K562 (cell line): ENCODE data around the gene APOM. TPM values are rescaled to one million over a fixed set of nuclear protein-coding genes. Genes with fewer than 3 reads are reported as not detected.

Experiments
- KDM5B ChIP-seq: fragments of 200-600 bp; sonication (generic); IDR thresholded peaks from 2 replicates; pipeline ENCODE4 v1.6.1; 2012; ENCODE audit warnings: low read depth, mild to moderate bottlenecking, moderate library complexity, low read length, control low read depth, inconsistent platforms; ENCODE audit not compliant: insufficient replicate concordance
- PTTG1 ChIP-seq: fragments of 450-650 bp; IDR thresholded peaks from 2 replicates; pipeline ENCODE4 v1.6.1; 2016; ENCODE audit warnings: low read depth, mild to moderate bottlenecking, missing genetic modification characterization, missing compliant biosample characterization
- PYGO2 ChIP-seq: fragments of 450-650 bp; IDR thresholded peaks from 2 replicates; pipeline ENCODE4 v1.6.1; 2016; ENCODE audit warnings: mild to moderate bottlenecking, missing genetic modification characterization, moderate library complexity, missing compliant biosample characterization
- RHOXF2B ChIP-seq: fragments of 250-450 bp; sonication (Bioruptor Pico); conservative IDR thresholded peaks from 2 replicates; pipeline ENCODE4 v1.5.1; 2021
- TCFL5 ChIP-seq: fragments of 250-450 bp; sonication (Bioruptor Pico); conservative IDR thresholded peaks from 2 replicates; pipeline ENCODE4 v1.6.1; 2021; ENCODE audit warnings: mild to moderate bottlenecking, moderate library complexity, matching md5 sums
- ZNF121 ChIP-seq: sonication (generic); formaldehyde crosslinking; conservative IDR thresholded peaks from 2 replicates; pipeline ENCODE4 v1.8.0; 2022; ENCODE audit warnings: missing genetic modification reagents
- ZNF253 ChIP-seq: fragments of 250-450 bp; sonication (Bioruptor Pico); conservative IDR thresholded peaks from 2 replicates; pipeline ENCODE4 v1.6.1; 2021; ENCODE audit warnings: mild to moderate bottlenecking
- ZNF436 ChIP-seq: fragments of 250-450, 450-650 bp; sonication (Bioruptor Pico); formaldehyde crosslinking; IDR thresholded peaks from 2 replicates; pipeline ENCODE4 v1.7.0; 2020; ENCODE audit warnings: mild to moderate bottlenecking
- polyA plus RNA-seq, 8 experiments: library from polyadenylated mRNA; depleted of rRNA in 4 of 8; stranded (reverse) in 5 of 8; unstranded in 3 of 8; fragments of >200 nt; fragmentation: Nextera tagmentation in 2 of 8; fragmentation: Illumina TruSeq in 1 of 8; extraction: Ambion mirVana in 2 of 8; extraction: Trizol in 1 of 8; gene quantifications; 2 replicates each; pipeline versions ENCODE4 v1.2.1 to v1.2.3, GENCODE V29; 2011 to 2014; ENCODE audit warnings: inconsistent platforms in 1 of 8, missing spikeins in 1 of 8
- total RNA-seq, 7 experiments: library from RNA; depleted of rRNA in 6 of 7; stranded (reverse); fragments of >200 nt in 6 of 7; fragmentation: Illumina TruSeq in 2 of 7; extraction: Trizol in 2 of 7; gene quantifications; 2 replicates each; pipeline versions ENCODE4 v1.2.1 to v1.2.3, GENCODE V29; 2011 to 2021; ENCODE audit warnings: low replicate concordance in 1 of 7
- TF ChIP-seq, protein P1 (sequence below): fragments of 450-650 bp; formaldehyde crosslinking; IDR thresholded peaks from 2 replicates; pipeline ENCODE4 v1.4.0; 2022; ENCODE audit warnings: missing genetic modification characterization
- TF ChIP-seq, protein P2 (sequence below): sonication (generic); formaldehyde crosslinking; IDR thresholded peaks from 2 replicates; pipeline ENCODE4 v1.8.0; 2022; ENCODE audit warnings: missing genetic modification reagents, mild to moderate bottlenecking, moderate library complexity, borderline replicate concordance
- TF ChIP-seq, protein P3 (sequence below): fragments of 250-450 bp; sonication (Bioruptor Pico); IDR thresholded peaks from 2 replicates; pipeline ENCODE4 v1.4.0; 2020; ENCODE audit warnings: mild to moderate bottlenecking, moderate library complexity, borderline replicate concordance

APOM gene
- total and polyA plus RNA-seq, 9 of the 15 experiments (the other 6 are each of a cell fraction or from before 2014, with no cell fraction given) = 5.7 to 24.3 (median 10.4) TPM

DNA sequence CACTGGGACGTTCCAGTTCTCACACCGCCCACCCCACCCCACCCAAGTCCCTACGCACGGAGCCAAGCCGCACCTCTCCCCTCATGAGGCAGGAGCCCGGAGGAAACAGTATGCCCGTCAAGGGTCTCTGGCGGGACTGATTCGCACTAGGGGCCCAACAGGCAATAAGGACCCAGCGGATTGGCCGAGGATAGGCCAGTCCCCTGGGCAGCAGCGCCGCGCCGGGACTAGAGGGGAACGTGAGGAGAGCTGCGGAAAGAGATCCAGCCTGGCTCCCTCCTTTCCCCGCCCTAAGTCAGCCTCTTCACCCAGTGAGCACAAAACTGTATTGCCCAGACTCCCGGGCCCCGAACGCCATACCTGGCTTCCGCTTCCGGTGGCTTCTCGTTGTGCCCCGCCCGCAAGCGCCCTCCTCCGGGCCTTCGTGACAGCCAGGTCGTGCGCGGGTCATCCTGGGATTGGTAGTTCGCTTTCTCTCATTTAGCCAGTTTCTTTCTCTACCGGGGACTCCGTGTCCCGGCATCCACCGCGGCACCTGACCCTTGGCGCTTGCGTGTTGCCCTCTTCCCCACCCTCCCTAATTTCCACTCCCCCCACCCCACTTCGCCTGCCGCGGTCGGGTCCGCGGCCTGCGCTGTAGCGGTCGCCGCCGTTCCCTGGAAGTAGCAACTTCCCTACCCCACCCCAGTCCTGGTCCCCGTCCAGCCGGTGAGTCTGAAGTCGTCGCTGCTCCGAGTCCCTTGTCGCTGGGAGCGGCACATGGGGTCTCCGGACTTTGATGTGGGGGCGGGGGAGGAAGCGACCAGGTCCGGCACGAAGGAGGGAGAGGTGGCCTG is 10.0 kb downstream of the APOM start, which contains the start of gene CSNK2B (continued):
- TF ChIP-seq TCFL5 (no peak), ZNF121 (CRISPR knock-in tag) (no peak), ZNF436 (peak; percentile 48), PYGO2 (tag) (no peak), KDM5B (peak; percentile 92), PTTG1 (tag) (no peak), RHOXF2B (peak; percentile 86; the same call in 1 of the 2 replicates), ZNF253 (no peak; the same call in 1 of the 2 replicates)
- TF ChIP-seq, protein P1, sequence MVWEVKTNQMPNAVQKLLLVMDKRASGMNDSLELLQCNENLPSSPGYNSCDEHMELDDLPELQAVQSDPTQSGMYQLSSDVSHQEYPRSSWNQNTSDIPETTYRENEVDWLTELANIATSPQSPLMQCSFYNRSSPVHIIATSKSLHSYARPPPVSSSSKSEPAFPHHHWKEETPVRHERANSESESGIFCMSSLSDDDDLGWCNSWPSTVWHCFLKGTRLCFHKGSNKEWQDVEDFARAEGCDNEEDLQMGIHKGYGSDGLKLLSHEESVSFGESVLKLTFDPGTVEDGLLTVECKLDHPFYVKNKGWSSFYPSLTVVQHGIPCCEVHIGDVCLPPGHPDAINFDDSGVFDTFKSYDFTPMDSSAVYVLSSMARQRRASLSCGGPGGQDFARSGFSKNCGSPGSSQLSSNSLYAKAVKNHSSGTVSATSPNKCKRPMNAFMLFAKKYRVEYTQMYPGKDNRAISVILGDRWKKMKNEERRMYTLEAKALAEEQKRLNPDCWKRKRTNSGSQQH (CRISPR knock-in tag) = peak; percentile 62
- TF ChIP-seq, protein P2, sequence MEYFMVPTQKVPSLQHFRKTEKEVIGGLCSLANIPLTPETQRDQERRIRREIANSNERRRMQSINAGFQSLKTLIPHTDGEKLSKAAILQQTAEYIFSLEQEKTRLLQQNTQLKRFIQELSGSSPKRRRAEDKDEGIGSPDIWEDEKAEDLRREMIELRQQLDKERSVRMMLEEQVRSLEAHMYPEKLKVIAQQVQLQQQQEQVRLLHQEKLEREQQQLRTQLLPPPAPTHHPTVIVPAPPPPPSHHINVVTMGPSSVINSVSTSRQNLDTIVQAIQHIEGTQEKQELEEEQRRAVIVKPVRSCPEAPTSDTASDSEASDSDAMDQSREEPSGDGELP = peak; percentile 81
- TF ChIP-seq, protein P3, sequence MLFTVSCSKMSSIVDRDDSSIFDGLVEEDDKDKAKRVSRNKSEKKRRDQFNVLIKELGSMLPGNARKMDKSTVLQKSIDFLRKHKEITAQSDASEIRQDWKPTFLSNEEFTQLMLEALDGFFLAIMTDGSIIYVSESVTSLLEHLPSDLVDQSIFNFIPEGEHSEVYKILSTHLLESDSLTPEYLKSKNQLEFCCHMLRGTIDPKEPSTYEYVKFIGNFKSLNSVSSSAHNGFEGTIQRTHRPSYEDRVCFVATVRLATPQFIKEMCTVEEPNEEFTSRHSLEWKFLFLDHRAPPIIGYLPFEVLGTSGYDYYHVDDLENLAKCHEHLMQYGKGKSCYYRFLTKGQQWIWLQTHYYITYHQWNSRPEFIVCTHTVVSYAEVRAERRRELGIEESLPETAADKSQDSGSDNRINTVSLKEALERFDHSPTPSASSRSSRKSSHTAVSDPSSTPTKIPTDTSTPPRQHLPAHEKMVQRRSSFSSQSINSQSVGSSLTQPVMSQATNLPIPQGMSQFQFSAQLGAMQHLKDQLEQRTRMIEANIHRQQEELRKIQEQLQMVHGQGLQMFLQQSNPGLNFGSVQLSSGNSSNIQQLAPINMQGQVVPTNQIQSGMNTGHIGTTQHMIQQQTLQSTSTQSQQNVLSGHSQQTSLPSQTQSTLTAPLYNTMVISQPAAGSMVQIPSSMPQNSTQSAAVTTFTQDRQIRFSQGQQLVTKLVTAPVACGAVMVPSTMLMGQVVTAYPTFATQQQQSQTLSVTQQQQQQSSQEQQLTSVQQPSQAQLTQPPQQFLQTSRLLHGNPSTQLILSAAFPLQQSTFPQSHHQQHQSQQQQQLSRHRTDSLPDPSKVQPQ (CRISPR knock-in tag) = no peak
